Fibroblast of mammary gland (primary cell): ENCODE results near the gene KRTAP13-4.

Experiments
- DNase-seq: peaks from one replicate; pipeline ENCODE4 v3.0.0-alpha.2; 2010; ENCODE audit warnings: low read depth
- H3K4me3 ChIP-seq: 2 replicates; pipeline ENCODE4 v1.5.1; 2011; ENCODE audit warnings: low read depth, mild to moderate bottlenecking, low read length, moderate library complexity; ENCODE audit not compliant: control insufficient read depth
- TF ChIP-seq, protein P1 (sequence below): conservative IDR thresholded peaks from 2 replicates; pipeline ENCODE4 v1.5.1; 2011; ENCODE audit warnings: low read depth, low read length, inconsistent platforms; ENCODE audit not compliant: control insufficient read depth, insufficient read depth

KRTAP13-4 gene

DNA sequence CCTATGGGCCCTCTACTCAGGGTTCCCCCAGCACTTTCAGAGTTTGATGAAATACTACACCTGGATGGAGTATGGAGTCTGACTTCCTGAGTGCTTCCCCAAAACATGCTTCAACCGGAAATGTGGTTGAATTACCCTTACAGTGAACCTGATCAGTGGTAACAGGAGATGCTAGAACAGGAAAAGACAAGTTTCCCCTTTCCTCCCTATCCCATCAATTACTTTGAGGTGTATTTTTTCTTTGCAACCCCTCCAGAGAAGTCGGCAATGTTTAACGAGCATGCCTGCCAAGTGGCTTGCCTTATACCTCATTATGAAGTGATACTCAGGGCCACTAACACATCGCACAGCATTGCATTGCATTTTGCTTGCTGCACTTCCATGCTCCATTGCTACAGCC lies 17.0 kb downstream of the KRTAP13-4 start:
- H3K4me3 ChIP-seq, result no peak overlapping the region
- DNase-seq, result no peak
- TF ChIP-seq, protein P1, sequence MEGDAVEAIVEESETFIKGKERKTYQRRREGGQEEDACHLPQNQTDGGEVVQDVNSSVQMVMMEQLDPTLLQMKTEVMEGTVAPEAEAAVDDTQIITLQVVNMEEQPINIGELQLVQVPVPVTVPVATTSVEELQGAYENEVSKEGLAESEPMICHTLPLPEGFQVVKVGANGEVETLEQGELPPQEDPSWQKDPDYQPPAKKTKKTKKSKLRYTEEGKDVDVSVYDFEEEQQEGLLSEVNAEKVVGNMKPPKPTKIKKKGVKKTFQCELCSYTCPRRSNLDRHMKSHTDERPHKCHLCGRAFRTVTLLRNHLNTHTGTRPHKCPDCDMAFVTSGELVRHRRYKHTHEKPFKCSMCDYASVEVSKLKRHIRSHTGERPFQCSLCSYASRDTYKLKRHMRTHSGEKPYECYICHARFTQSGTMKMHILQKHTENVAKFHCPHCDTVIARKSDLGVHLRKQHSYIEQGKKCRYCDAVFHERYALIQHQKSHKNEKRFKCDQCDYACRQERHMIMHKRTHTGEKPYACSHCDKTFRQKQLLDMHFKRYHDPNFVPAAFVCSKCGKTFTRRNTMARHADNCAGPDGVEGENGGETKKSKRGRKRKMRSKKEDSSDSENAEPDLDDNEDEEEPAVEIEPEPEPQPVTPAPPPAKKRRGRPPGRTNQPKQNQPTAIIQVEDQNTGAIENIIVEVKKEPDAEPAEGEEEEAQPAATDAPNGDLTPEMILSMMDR, result no peak

- no peak for DNase-seq
- TF ChIP-seq, protein P1, result no peak
- no peak overlapping the region for H3K4me3 ChIP-seq
These were observed 18.5 kb downstream of the KRTAP13-4 start for GRCh38 chr21:30448514-30448913.

- no peak overlapping the region for H3K4me3 ChIP-seq
- DNase-seq, result peak; percentile 2
- TF ChIP-seq, protein P1, result peak; percentile 52
These were observed 33.7 kb downstream of the KRTAP13-4 start for GRCh38 chr21:30463713-30464112.

DNA sequence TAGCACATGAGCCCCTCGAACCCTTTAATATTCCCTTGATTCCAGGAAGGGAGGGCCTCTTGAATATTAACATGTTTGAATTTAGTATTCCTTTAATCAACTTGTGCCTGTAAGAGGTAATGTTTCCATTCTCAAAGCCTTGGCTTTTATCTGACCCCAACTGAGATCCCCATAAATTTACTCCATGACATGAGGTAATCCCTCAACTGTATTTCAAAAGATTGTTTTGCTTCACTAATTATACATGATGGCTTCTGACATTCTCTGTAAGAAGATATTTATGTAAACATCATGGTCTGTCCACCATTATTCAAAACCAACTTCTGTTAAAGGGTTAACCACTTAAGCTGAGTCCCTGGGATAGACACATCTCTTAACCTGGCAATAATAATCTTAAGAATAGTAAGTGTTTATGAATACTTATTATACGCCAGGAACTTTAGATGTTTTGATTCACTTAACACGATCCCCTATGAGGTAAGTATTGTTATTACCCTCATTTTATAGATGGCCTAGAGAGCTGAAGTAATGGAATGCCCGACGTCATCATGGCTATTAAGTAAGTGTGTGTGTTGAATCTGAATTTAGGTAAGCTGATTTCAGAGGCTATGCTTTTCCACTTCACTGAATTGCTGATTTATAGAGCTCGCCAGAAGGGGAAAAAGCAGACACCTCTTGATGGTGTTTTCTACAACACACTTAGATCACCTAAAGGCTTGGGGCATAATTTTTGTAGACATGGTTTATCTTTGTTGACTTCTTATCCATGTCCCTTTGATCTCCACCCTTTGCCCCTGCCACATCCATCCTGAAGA lies 39.1 kb downstream of the KRTAP13-4 start:
- no peak overlapping the region for H3K4me3 ChIP-seq
- TF ChIP-seq, protein P1, result no peak
- DNase-seq, result no peak

DNA sequence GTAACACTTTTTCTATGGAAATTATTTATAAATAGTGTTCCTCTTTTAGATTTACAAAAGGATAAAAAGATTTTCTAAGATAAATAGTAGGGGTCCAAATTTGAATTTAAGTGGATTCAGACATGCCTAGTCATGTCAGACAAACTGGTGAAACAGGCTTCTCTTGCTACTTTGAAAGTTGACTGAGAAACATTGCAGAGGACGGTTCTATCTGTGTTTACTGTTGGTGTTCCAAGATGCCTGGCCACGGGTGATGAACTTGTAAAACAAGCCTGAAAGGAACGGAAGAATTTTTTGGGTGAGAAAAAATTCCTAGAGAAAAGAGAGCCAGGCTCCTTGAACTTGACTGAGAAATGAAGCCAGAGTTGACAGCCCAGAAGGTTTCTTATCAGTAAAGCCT lies 48.0 kb downstream of the KRTAP13-4 start:
- no peak for DNase-seq
- TF ChIP-seq, protein P1, result no peak
- no peak overlapping the region for H3K4me3 ChIP-seq

DNA sequence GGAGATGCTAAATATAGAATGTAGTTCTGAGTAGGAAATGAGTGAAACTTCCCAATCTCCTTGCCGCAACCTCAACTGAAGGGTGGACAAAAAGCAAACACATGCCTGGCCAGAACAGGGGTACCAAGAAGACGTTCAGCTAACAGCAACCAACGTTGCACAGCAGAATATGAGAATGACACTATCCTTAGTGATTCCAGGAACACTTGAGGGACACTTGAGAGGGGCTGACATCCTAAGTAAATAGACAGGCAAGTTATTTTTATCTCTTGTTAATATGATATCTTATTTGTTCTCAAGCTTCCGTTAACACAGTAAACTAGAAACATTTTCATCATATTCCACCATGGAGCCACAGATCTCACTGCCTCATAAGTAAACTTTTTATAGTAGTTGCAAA lies 49.2 kb downstream of the KRTAP13-4 start:
- TF ChIP-seq, protein P1, result no peak
- no peak for DNase-seq
- no peak overlapping the region for H3K4me3 ChIP-seq
